ENCODE measurements around the gene IL21R.

The IL21R gene

DNA sequence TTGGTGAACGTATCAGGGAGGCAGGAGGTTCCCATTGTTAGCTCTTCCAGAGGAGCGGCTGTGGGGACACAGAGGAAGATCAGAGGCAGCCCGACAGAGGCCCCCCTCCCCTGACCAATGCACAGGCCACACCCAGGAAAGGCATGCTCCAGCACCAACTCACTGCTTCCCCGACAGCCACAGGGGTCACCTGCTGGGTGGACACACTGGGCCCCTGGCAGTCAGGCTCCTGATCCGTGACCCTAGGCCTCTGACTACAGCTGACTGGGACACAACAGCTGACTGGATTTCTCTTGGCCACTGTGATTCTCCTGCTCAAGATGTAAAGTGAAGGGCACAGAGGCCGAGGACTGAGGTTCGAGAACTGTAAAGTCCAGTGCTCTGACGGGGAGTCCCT is 63.5 kb downstream of the IL21R start:
- no peak for DNase-seq

DNA sequence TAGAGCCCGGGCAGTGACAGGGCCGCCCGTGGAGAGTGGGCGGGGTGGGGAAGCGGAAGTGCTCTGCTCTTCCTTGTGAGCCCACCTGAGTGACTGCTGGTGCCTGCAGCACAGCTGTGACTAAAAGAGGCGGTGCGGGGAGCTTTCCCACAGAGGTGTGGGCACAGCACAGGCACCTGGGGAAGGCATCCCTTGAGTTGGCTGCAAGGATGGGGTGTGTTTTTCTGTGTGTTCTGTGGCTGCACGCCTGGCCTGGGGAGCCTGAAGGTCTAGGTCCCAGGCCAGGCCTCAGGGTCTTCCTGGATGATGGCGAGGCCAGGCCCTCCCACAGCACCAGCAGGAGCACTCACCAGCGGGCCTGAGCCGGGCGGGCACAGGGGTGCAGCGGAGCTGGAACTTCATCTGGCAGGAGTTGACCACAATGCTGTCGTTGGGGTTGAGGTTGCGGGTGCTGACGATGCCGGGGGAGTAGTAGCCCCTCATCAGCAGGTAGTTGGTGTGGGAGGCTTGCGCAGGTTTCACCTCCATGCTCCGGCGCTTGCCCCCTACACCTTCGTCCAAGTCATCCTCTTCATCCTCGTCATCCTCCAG is 67.1 kb downstream of the IL21R start:
- no peak for DNase-seq

DNA sequence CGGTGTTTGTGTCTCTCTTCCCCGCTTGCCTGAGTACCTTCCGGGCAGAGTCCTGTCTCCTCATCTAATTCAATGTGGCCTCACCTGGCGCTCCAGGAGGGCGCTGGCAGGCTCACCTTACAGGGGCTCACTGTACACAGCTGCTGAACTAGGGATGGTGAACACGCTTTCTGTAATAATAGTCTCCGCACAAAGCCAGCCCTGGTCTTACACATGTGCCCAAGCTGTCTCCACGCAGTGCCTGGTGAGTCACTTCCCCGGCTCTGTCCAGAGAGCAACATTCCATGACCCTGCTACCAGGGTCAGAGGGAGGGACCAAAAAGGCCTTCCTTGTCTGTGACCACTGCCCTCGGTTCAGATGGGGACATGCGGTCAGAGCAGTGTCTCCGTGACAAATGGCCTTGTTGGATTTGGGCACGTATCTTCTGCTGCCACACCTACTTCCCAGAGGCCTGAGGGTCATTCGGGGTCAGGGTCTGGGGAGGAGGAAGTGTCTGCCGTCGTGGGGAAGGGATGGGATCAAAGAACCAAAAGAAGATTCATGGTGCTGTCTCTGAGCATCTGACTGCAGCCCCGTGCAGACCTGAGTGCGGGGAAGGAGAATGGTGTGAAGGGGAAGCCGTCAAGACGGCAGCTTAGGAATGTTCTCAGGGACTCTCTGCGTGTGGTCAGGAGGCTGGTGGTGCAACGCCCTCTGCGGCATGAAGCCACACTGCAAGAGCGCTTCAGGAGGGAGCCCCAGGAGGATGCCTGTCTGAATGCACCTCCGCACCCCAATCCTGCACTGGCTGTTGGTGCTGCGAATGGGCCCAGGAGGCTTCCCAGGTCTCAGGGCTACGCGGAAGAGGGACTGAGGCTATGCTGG is 68.8 kb downstream of the IL21R start:
- no peak for DNase-seq

DNA sequence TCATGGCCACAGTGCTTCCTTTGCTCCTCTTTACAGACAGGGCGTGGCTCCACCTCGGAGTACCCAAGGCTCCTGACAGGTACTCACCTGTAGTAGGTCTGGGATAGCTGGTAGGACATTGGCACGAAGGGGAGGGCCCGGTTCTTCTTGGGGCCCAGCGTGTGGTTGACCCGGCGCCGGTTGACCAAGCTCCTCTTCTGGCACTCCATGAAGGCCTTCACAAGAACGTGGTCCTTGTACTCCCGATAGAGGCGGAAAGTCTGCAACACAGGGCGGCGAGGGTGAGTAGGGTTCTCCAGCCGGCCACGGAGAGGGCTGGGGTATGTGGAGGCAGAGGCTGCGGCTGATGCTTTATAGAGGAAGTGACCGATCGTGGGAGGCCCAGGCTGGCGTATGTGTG is 69.7 kb downstream of the IL21R start:
- no peak for DNase-seq

DNA sequence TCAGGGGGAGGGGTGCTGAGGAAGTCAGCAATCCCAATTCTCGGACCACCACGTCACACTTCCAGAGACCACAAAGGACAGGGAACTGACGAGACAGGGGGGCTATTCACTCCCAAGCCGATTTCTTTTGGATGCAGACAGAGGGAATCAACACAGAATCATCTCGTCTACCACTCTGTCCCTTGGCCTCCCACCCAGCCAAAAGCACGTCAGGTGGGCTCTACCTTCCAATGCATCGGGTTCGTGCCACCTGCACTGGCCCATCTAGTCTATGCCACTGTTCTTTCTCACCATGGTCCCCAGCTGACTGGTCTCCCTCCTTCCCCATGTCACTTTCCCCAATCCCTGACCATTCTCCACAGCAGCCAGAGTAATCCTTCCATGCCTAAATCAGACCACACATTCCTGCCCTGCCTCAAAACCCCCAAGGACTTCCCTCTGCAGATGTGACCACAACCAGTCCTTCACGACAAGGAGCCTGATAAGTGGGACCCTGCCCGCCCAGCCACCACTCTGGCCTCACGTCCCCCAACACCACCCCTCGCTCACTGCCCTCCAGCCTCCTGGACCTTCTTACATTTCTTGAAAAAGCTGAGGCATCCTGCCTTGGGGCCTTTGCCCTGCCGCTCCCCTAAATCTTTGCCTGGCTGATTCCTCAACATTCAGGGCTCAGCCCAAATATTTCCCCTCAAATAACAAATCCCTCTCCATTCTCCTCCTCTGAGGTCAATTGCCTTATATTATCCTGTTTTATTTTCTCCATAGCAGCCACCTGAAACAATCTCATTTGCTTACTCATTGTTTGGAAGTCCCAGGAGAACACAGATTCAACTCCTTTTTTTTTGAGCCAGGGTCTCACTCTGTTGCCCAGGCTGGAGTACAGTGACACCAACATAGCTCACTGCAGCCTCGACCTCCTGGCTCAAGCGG is 70.4 kb downstream of the IL21R start:
- DNase-seq, result no peak

DNA sequence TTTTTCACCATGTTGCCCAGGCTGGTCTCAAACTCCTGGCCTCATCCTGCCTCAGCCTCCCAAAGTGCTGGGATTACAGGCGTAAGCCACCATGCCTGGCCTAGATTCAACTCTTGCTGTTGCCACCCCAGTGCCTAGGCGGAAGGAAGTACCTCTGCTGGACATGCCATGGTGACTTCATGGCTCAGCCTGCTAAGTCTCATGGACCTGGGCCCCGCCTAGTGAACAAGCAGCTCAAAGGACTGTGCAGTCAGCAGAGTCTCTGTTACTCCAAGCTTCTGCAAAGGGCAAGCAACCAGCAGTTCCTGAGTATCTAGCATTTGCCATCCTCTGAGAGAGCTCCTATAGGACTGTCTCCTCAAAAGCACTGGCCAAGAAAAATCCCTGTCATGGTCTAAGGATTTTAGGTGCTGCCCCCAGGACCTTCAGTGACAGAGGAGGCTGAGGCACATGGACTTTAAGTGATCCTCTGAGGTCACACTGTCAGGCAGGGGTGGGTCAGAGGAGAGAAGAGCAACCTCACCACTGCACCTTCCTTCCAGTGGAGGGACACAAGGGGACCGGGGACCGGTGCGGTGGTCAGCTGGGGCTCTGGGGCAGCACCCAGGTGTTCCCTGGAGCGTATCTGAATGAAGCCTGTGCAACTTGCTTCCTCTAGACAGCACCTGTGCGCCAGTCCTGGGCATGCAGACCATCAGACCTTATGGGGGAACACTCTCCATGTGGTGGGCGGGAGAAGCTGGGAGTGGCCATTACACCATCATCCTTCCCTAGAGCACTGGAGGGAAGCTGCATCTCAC is 71.3 kb downstream of the IL21R start:
- no peak for DNase-seq

DNA sequence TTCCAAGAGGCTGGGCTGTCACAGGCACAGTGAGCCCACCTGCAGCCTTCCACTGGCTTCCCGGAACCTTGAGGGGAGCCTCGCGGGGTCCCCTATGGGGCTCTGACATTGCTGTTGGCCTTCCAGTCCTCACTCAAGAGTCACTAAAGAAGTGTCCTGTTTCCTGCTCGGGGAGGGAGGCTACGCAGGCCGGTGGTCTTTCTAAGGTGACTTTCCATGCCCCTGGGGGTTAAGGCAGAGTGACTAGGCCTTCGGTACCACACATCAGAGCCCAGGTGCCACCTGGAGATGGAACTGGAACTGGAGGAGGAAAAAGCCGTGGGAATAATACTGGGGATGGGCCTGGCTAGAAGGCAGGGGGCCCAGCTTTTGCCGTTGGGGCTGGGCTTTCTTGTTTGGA is 72.1 kb downstream of the IL21R start:
- DNase-seq, result no peak

DNA sequence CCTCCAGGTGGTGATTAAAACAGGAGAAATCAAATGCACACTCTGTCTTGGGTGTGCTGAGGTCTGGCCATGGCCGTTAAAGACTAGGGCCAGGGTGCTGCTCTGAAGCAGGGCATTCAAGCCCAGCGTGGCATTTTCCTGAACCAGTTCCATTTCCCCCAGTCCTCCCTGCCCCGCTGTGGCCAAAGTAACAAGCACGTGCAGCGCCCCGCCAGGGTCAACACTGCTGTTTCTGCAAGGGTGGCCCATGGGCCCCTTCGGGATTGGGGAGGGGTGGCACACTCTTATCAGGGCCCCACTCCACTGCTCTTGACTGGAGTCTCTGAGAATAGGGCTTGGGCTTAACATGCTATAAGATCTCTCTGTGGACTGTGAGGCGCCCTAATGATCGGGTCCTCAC is 72.9 kb downstream of the IL21R start:
- no peak for DNase-seq

DNA sequence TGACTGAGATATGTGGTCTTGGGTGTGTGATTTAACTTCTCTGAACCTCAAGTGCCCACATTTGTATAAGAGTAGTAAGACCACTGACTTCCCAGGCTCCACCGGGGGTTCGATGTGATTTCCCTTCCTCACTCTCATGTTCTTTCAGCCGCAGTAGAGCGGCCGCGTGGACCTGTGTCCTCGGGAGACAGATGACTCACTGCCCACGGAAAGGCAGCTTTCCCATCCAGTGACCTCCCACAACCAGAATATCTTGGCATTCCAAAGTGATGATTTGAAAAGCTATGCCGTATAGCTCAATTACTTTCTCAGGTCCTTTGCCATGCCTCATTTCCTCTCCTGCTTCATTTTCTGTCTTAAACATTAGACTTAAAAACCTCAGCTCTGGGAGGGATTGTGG is 73.6 kb downstream of the IL21R start:
- DNase-seq, result no peak

DNA sequence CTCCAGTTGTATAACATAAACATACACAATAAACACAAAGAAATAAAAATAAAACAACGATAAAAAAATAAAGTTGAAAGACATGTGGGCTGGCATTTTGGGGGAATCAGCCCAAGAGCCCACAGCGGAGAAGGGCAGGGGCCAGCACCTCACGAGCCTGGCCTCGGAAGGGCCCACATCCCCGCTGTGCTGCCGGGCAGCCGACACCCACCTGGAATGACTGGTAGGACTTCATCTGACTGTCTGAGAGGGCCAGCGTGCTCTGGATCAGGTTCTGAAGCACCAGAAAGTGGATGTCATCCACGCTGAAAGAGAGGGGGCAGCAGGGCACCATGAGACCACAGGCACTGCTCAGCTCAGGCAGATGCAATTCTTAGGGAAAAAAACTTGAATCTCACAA is 74.3 kb downstream of the IL21R start:
- no peak for DNase-seq

DNA sequence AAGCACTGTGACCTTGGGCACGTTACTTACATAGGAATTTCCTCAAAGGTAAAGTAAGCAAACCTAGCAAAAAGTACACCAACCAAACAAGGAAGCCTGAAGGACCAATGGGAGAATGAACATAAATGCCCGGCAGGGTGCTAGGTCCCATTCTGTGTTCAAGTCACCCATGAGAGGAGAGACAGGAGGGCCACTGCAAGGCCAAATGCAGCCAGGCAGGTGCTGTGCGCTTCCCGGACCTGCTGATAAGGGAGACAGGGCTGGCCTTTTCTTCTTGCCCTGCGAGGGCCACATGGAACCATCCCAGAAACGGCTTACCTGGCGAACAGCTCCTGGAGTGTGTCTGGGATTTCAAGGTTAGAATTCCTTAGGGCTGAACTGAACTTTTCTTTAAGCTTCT is 78.8 kb downstream of the IL21R start:
- no peak for DNase-seq

DNA sequence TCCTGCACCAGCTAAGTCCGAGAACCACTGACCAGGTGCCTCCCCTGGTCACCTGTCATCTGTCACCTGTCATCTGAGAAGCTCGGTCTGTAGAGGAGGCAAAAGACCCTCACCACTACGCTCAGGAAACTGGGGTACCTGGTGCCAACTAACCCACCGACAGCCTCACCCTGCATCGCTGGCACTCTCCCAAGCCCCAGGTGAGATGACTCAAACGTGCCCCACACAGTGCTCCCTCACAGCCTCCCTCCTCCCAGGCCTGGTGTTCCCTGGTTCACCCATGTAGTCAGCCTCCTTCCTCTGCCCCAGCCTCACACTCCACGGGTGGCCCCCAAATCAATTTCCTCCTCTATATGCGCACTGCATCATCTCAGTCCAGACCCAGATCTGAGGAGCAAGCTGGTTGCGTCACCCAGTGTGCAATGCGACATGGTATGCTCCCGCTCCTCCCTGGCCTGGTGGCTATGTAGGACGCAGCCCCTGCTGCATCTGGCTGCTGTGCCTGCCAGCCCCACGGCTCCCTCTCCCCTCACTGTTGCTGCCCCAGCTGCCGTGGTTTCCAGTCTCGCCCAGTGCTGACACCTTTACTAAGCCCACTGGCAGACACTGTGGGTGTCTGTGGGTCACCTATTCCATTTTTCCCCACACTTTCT is 79.4 kb downstream of the IL21R start:
- DNase-seq, result no peak

DNA sequence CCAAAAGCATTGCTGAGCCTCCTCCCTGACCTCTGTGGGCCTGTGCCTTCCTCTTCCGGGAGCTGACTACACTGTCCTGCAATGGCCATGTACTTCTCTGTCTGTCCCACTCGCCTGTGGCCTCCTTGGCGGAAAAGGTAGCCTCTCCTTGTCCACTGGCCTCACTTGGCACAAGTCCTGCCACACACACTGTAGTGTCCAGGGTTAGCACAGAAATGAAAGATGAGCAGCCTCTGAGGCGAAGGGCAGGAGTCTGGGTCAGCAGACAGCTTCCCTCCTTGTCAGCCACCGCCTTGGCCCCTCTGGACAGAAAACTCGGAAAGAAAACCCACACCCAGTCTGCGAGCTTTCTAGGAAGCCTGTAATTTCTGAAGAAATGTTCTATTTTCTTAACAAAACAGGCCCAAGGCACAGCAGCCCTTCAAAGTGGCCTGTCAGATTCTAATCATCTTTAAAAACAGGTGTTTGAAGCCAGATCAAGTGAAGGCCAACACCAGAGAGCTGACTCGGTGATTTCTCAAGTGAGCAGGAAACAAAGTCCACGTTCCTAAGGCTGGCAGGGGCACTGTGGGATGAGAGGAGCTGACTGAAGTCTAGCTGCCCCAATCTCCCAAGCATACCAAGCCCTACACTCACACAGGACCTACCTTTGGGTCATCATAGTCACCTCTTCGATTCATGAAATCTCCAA is 80.6 kb downstream of the IL21R start:
- no peak for DNase-seq

DNA sequence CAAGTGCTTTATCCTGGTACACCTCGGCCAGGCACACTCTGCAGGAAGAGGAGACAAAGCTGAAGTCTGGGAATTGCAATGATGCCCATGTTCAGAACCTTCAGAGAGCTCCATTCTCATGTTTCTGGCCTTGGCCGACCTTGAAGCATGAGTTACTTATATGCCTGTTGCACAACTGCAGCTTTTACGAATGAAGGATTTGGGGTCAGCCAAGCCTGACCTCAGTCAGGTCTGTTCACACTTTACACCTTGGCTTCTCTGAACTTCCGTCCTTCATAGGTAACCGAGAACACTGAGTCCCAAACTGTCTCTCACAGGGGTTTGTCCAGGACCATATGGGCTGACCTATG is 81.1 kb downstream of the IL21R start:
- no peak for DNase-seq

DNA sequence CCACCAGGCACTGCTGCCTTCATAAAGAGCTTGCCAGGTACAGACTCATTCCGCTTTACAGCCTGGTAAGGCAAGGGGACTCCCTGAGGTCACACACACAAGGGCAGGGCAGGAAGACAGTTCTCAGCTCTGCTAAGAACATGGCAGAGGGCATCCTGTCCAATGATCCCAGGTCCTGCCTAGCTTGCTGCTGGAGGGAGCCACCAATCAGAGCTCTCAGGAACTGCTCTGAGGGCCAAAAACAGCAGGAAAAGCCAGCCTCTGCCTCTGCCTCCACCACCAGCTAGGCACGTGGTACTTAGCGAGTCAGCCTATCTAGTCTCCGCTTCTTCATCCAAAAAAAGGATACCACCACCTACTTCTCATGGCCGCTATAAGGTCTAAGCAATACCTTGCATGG is 81.7 kb downstream of the IL21R start:
- DNase-seq, result no peak

DNA sequence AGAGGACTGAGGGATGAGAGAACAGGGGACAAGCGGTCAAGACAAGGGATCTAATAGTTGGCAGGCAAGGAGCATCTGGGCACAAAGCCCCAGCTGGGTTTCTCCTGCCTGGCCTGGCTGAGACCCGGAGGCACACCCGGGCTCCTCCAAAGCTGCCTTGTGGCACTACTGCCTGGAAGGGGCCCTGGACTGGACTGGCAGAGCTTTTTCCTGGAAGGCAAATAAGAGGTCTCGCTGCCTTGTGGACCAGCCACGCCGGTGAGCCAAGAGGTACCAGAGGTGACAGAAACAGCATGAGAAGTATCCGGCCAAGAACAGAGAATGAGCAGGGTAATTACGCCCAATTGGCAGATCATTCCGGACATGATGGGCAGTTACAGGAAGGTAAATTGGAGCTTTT is 83.2 kb downstream of the IL21R start:
- no peak for DNase-seq

DNA sequence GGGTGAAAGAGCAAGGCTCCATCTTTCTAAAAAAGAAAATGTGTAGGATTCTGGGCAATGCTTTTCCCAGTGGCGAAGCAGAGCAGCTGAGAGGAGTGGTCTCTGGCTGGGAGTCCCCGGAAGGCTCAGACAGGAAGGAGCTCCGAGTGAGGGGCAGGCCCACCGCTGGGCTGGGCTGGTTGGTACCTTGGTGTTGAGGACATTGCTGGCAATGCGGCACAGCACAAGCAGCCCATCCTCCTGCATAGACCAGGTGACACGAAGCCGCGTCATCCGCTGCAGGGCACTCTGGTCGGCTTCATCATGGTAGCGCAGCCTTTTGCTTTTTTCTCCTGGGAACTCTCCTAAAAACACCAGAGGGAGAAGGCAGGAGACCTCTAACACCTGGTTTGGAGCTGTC is 83.8 kb downstream of the IL21R start:
- no peak for DNase-seq

DNA sequence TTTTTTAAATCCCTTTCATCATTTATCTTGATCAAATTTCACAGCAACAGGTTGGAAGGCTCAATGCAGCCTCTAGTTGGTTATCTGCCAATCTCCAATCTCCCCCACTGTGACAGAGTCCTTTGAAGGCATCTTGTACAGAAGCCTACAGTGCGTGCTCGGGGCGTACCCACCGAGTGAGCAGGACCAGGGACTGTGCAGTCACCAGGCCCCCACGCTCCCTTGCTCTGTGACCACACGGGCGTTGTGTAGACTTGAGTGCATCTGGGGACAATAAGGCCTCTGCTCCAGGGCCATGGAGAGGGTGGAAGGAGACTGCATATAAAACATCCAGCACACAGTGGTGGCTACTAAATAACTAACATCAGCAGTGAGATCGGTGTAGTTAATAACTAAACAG is 84.4 kb downstream of the IL21R start:
- DNase-seq, result no peak

DNA sequence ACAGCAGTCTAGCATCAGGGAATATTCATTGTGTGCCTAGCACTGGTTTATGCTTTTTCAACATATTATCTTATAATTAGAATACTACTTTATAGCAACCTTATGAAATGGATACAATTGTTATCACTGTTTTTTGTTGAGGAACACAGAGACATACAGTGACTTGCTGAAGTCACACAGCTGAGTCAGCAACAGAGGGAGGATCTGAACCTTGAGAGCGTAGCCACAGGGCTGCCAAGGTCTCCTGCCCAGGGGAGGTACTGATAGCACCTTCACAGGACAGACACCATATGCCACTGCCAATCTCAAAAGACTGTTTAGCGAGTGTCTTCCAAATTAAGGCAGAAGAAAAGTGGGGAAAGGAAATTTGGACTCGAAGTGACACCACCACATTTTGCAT is 84.8 kb downstream of the IL21R start:
- no peak for DNase-seq

DNA sequence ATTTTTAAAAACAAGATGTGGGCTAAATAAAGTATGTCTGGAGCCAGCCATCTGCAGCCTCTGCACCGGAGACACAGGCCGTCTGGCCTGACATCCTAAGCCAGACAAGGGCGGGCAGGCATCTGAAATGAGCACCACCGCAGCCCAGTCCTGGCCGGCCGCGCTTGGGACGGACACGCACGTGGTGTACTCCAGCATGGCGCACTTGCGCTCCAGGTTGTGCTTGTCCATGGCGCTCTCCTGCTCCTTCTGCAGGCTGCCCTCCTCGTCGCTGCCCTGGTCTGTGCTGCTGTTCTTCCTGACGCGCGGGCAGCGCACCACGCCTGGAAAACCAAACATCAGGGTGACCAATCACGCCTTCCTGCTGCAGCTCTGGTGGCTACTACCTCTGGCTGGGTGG is 87.4 kb downstream of the IL21R start:
- DNase-seq, result no peak

DNA sequence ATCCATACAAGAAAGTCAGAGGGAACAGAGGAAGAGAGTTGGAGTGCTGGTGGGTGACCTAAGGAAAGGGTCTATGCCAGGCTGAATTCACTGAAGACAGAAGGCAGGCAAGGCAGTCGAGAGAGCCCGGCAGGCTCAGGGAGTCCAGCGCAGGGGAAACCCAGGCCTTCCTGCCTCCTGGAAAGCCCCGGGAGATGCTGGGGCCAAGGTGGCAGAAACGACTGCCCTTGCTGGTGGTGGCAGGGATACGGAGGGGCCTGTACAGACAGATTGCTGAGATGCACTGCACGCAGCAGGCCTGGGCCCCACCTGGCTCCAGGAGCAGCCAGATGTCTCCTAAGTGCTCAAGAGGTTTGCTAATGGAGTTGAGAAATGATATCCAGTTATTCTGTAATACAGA is 87.9 kb downstream of the IL21R start:
- DNase-seq, result no peak

All from activated CD8-positive, alpha-beta memory T cell treated with anti-CD3 and anti-CD28 coated beads, Interleukin-2, amount 50 U/mL, for 48 hours (primary cell).